H1 (cell line): Measurements from ENCODE around the gene CCDC33. TPM values are rescaled to one million over a fixed set of nuclear protein-coding genes. Genes with fewer than 3 reads are reported as not detected.
A peak's percentile ranks its signal among the peaks of the same experiment; 100 is the strongest.

Experiments used
- CTCF ChIA-PET: fragments of 300-600 bp; sonication (Branson Sonifier 250); formaldehyde crosslinking; loops from one replicate; lab custom pipeline; 2021; ENCODE audit not compliant: partially characterized antibody; lab: Charles Lee
- POLR2A ChIA-PET: fragments of 300-600 bp; sonication (Branson Sonifier 250); formaldehyde crosslinking; loops from one replicate; lab custom pipeline; 2021; ENCODE audit warnings: inconsistent platforms; ENCODE audit not compliant: partially characterized antibody; lab: Charles Lee
- DNase-seq, 2 experiments: peaks; one replicate each; pipeline versions ENCODE4 v3.0.0 to v3.0.0-alpha.2; 2010 to 2022; ENCODE audit warnings: low spot score in 2 of 2, low read depth in 1 of 2, mixed read lengths in 1 of 2
- FAIRE-seq: peaks from 2 replicates; lab custom pipeline; 2011; peaks lifted over from hg19 to GRCh38; lab: Jason Lieb, UNC
- H2AFZ ChIP-seq: 2 replicates; pipeline ENCODE4 v1.8.1; 2012; ENCODE audit warnings: low read length, inconsistent platforms
- H2AK5ac ChIP-seq: 2 replicates; pipeline ENCODE4 v1.6.1; 2013; ENCODE audit warnings: low read depth, low read length
- H2BK120ac ChIP-seq: replicated peaks from 2 replicates; pipeline ENCODE3; 2013; ENCODE audit warnings: low read depth, low read length, inconsistent platforms
- H2BK12ac ChIP-seq: 2 replicates; pipeline ENCODE4 v1.6.1; 2013; ENCODE audit warnings: low read depth, low read length
- H2BK15ac ChIP-seq: 2 replicates; pipeline ENCODE4 v1.6.1; 2013; ENCODE audit warnings: low read length
- H2BK20ac ChIP-seq: 2 replicates; pipeline ENCODE4 v1.6.1; 2013; ENCODE audit warnings: low read length
- H2BK5ac ChIP-seq: 2 replicates; pipeline ENCODE4 v1.6.1; 2013; ENCODE audit warnings: low read depth, low read length
- H3K14ac ChIP-seq: 2 replicates; pipeline ENCODE4 v1.6.1; 2013; ENCODE audit warnings: inconsistent platforms; ENCODE audit not compliant: insufficient read length
- H3K18ac ChIP-seq: 2 replicates; pipeline ENCODE4 v1.6.1; 2013; ENCODE audit warnings: low read length; ENCODE audit errors: extremely low read depth
- H3K23ac ChIP-seq: 2 replicates; pipeline ENCODE4 v1.6.1; 2013; ENCODE audit warnings: inconsistent platforms; ENCODE audit not compliant: insufficient read length
- H3K23me2 ChIP-seq: 2 replicates; pipeline ENCODE4 v1.6.1; 2013; ENCODE audit warnings: low read depth, low read length
- H3K27ac ChIP-seq: 2 replicates; pipeline ENCODE4 v1.6.1; 2011; ENCODE audit warnings: low read depth, low read length, inconsistent platforms
- H3K27me3 ChIP-seq, 4 experiments: replicated peaks in 1 of 4; 1 replicate in 1 of 4; 2 replicates in 3 of 4; pipeline versions ENCODE4 v1.6.1 to v1.8.1; 2011 to 2013; ENCODE audit warnings: low read length in 3 of 4, mild to moderate bottlenecking in 3 of 4, inconsistent platforms in 2 of 4, mixed read lengths in 2 of 4, moderate library complexity in 1 of 4; ENCODE audit not compliant: control insufficient read depth in 3 of 4, insufficient read depth in 3 of 4; ENCODE audit errors: extremely low read depth in 1 of 4
- H3K36me3 ChIP-seq, 4 experiments: 2 replicates each; pipeline versions ENCODE4 v1.6.1 to v1.8.1; 2011 to 2013; ENCODE audit warnings: mild to moderate bottlenecking in 4 of 4, low read length in 3 of 4, moderate library complexity in 2 of 4, control low read depth in 1 of 4, inconsistent platforms in 1 of 4; ENCODE audit not compliant: insufficient read depth in 4 of 4, control insufficient read depth in 2 of 4
- H3K4ac ChIP-seq: replicated peaks from 2 replicates; pipeline ENCODE3; 2013; ENCODE audit warnings: low read length, low read depth, mixed read lengths, inconsistent platforms; ENCODE audit not compliant: insufficient read length
- H3K4me1 ChIP-seq, 4 experiments: replicated peaks in 1 of 4; 1 replicate in 1 of 4; 2 replicates in 3 of 4; pipeline versions ENCODE4 v1.6.1 to v1.8.1; 2011 to 2013; ENCODE audit warnings: low read length in 3 of 4, inconsistent platforms in 2 of 4, mixed read lengths in 1 of 4; ENCODE audit not compliant: insufficient read depth in 4 of 4, control insufficient read depth in 3 of 4
- H3K4me2 ChIP-seq, 2 experiments: 2 replicates each; pipeline versions ENCODE4 v1.6.1 to v1.8.1; 2011 to 2013; ENCODE audit warnings: low read depth in 2 of 2, low read length in 2 of 2, control low read depth in 1 of 2, inconsistent platforms in 1 of 2, mild to moderate bottlenecking in 1 of 2; ENCODE audit not compliant: insufficient read depth in 1 of 2
- H3K4me3 ChIP-seq, 4 experiments: fragments of 200-600, 300-600 bp in 1 of 4; sonication (generic), shearing (Covaris generic), sonication (Bioruptor Twin) in 1 of 4; 2 replicates each; pipeline versions ENCODE4 v1.5.1 to v1.8.1; 2011 to 2016; ENCODE audit warnings: low read length in 4 of 4, low read depth in 3 of 4, control low read depth in 2 of 4, inconsistent platforms in 2 of 4, mild to moderate bottlenecking in 2 of 4, mixed read lengths in 1 of 4, moderate library complexity in 1 of 4; ENCODE audit not compliant: insufficient read depth in 2 of 4; ENCODE audit errors: extremely low read depth in 1 of 4
- H3K56ac ChIP-seq: replicated peaks from 2 replicates; pipeline ENCODE3; 2013; ENCODE audit warnings: low read depth, mild to moderate bottlenecking, mixed read lengths, low read length, inconsistent platforms; ENCODE audit not compliant: insufficient read length
- H3K79me1 ChIP-seq: 2 replicates; pipeline ENCODE4 v1.6.1; 2013; ENCODE audit warnings: low read depth, low read length, control low read depth
- H3K79me2 ChIP-seq, 2 experiments: 2 replicates each; pipeline versions ENCODE4 v1.6.1 to v1.8.1; 2012 to 2013; ENCODE audit warnings: low read length in 2 of 2, mild to moderate bottlenecking in 2 of 2, inconsistent platforms in 1 of 2; ENCODE audit not compliant: insufficient read depth in 2 of 2, control insufficient read depth in 1 of 2
- H3K9ac ChIP-seq, 4 experiments: replicated peaks in 1 of 4; 1 replicate in 1 of 4; 2 replicates in 3 of 4; pipeline versions ENCODE4 v1.6.1 to v1.8.1; 2011 to 2013; ENCODE audit warnings: low read depth in 3 of 4, low read length in 3 of 4, control low read depth in 2 of 4, mild to moderate bottlenecking in 2 of 4, moderate library complexity in 2 of 4, inconsistent platforms in 1 of 4; ENCODE audit errors: extremely low read depth in 1 of 4
- H3K9me3 ChIP-seq, 2 experiments: 2 replicates each; pipeline versions ENCODE4 v1.6.1 to v1.8.1; 2012 to 2013; ENCODE audit warnings: mild to moderate bottlenecking in 2 of 2, moderate library complexity in 2 of 2, control low read depth in 1 of 2, inconsistent platforms in 1 of 2, low read depth in 1 of 2, low read length in 1 of 2, mixed read lengths in 1 of 2; ENCODE audit not compliant: insufficient read depth in 2 of 2
- H4K20me1 ChIP-seq, 2 experiments: replicated peaks in 1 of 2; 2 replicates each; pipeline versions ENCODE3 to v1.8.1; 2011 to 2013; ENCODE audit warnings: inconsistent platforms in 2 of 2, low read length in 2 of 2, mild to moderate bottlenecking in 1 of 2; ENCODE audit not compliant: insufficient read depth in 2 of 2, control insufficient read depth in 1 of 2
- H4K5ac ChIP-seq: 2 replicates; pipeline ENCODE4 v1.6.1; 2013; ENCODE audit warnings: low read length, low read depth, mixed read lengths, inconsistent platforms; ENCODE audit not compliant: insufficient read length
- H4K8ac ChIP-seq: 2 replicates; pipeline ENCODE4 v1.8.0; 2013; ENCODE audit warnings: mild to moderate bottlenecking, moderate library complexity, low read length, inconsistent platforms; ENCODE audit not compliant: insufficient read depth; ENCODE audit errors: extremely low read depth
- H4K91ac ChIP-seq: replicated peaks from 2 replicates; pipeline ENCODE3; 2013; ENCODE audit warnings: low read length, mixed read lengths, inconsistent platforms; ENCODE audit not compliant: insufficient read length
- ASH2L ChIP-seq: fragments of 200-600, 300-600 bp; sonication (generic); IDR thresholded peaks from one replicate; pipeline ENCODE4 v1.7.1; 2017; ENCODE audit warnings: low read length
- CTBP2 ChIP-seq: IDR thresholded peaks from 2 replicates; pipeline ENCODE4 v1.7.0; 2011; ENCODE audit warnings: borderline replicate concordance, mild to moderate bottlenecking, moderate library complexity, mixed read lengths, low read length; ENCODE audit not compliant: insufficient read depth, insufficient read length
- EGR1 ChIP-seq: IDR thresholded peaks from 2 replicates; pipeline ENCODE4 v1.6.1; 2011; ENCODE audit warnings: low read depth, low read length, borderline replicate concordance
- SRF ChIP-seq: IDR thresholded peaks from 2 replicates; pipeline ENCODE4 v1.6.1; 2011; ENCODE audit warnings: mild to moderate bottlenecking, low read depth, low read length, moderate library complexity
- YY1 ChIP-seq: IDR thresholded peaks from 2 replicates; pipeline ENCODE4 v1.6.1; 2011; ENCODE audit warnings: low read depth, mild to moderate bottlenecking, low read length
- WGBS, 2 experiments: shearing (Covaris generic) in 1 of 2; methylation state at CpG; one replicate each; pipeline versions ENCODE4 v1.1.6 to v1.1.7; 2013 to 2015; ENCODE audit warnings: low lambda C conversion rate in 2 of 2, mixed read lengths in 2 of 2, inconsistent platforms in 1 of 2, low coverage in 1 of 2, missing lambda C conversion rate in 1 of 2; ENCODE audit not compliant: insufficient replicate concordance in 2 of 2, insufficient coverage in 1 of 2, insufficient read length in 1 of 2; ENCODE audit errors: extremely low coverage in 1 of 2, missing lambda C conversion rate in 1 of 2; 5-methylcytosine and 5-hydroxymethylcytosine counted together
- polyA plus RNA-seq, 7 experiments: library from polyadenylated mRNA; depleted of rRNA in 3 of 7; stranded (reverse) in 5 of 7; unstranded in 2 of 7; fragments of >200 nt in 5 of 7; fragments of 200-250 nt in 2 of 7; gene quantifications; 1 replicate in 5 of 7; 2 replicates in 1 of 7; 4 replicates in 1 of 7; pipeline versions ENCODE4 v1.2.1 to v1.2.3, GENCODE V29; 2011 to 2013; ENCODE audit warnings: missing spikeins in 2 of 7, mixed read lengths in 2 of 7
- total RNA-seq: library from RNA; stranded (reverse); fragmentation: NEBNext Ultra II Directional; extraction: Animal tissue kit (Norgen Biotek cat#: 25700); gene quantifications from 2 replicates; pipeline ENCODE4 v1.2.1, GENCODE V29; 2021
- TF ChIP-seq, protein P1 (sequence below): IDR thresholded peaks from 2 replicates; pipeline ENCODE4 v1.6.1; 2012; ENCODE audit warnings: inconsistent platforms
- TF ChIP-seq, protein P2 (sequence below): IDR thresholded peaks from 2 replicates; pipeline ENCODE4 v1.6.1; 2011; ENCODE audit warnings: low read length, improper control_type of control experiment

CCDC33 gene
- total and polyA plus RNA-seq, 2 of the 8 experiments (the other 6 are each of a cell fraction or from before 2014, with no cell fraction given): 2.0 to 2.7 TPM

DNA sequence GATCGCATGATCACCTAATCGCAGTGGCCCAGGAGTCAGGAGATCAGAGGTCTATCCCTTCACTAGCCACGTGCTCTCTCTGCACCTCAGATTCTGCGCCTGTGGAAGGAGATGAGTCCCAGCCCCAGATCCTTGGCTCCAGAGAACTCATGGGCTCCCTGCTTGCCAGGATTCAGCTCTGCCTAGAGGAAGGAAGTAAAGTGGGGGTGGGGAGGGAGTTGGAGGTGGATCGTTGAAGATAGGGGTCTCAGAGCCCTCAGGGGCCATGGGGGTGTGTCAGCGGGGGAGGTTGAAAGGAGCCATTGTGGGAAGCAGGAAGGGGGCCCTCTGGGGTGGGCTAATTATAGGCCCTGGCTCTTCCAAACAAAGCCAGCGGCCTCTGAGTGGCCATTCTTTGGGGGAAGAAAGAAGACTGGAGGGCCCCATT lies 22.3 kb upstream of the CCDC33 start:
- peak overlapping the region in 1 of 4 experiments; percentile 23; a peak in 2 of 8 replicates for H3K4me3 ChIP-seq
- TF ChIP-seq YY1: 0 out of 2 replicates have a peak, but pooled peaks have one; percentile 4
- peak; percentile 73 for TF ChIP-seq CTBP2
- TF ChIP-seq, protein P1, sequence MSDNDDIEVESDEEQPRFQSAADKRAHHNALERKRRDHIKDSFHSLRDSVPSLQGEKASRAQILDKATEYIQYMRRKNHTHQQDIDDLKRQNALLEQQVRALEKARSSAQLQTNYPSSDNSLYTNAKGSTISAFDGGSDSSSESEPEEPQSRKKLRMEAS: peak; percentile 82
- TF ChIP-seq, protein P2, sequence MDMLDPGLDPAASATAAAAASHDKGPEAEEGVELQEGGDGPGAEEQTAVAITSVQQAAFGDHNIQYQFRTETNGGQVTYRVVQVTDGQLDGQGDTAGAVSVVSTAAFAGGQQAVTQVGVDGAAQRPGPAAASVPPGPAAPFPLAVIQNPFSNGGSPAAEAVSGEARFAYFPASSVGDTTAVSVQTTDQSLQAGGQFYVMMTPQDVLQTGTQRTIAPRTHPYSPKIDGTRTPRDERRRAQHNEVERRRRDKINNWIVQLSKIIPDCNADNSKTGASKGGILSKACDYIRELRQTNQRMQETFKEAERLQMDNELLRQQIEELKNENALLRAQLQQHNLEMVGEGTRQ: no peak
- no peak for TF ChIP-seq SRF
- TF ChIP-seq EGR1: peak; percentile 57; the same call in 1 of the 2 replicates
- peak; percentile 72 for TF ChIP-seq ASH2L
- FAIRE-seq (no peak), DNase-seq (peak in 1 of 2 experiments; percentile 59)
- H4K91ac ChIP-seq: peak overlapping the region; percentile 88
- H3K23me2 ChIP-seq: peaks cover 2% of the 10 kb centered on the region
- H3K14ac ChIP-seq: no peak overlapping the region
- H3K9me3 ChIP-seq: no peaks in the 10 kb centered on the region
- no peak overlapping the region for H3K9ac ChIP-seq
- H4K5ac ChIP-seq: peak overlapping the region; percentile 27
- H2BK120ac ChIP-seq: peak overlapping the region; percentile 1
- peaks cover 0 to under 1% of the 10 kb centered on the region in 2 experiments for H4K20me1 ChIP-seq
- H3K4me2 ChIP-seq: peak overlapping the region; percentile 9 to 18; a peak in 3 of 4 replicates
- peak overlapping the region; percentile 28 for H3K4ac ChIP-seq
- H3K56ac ChIP-seq: no peak overlapping the region
- no peak overlapping the region for H2AFZ ChIP-seq
- no peak overlapping the region for H3K23ac ChIP-seq
- WGBS, 2 experiments: 28% methylated on average over 7 of the region's 7 CpGs; no CpG with 5 or more reads in 1 of the 2 experiments
- peaks cover 0 to 19% (median 12%) of the 10 kb centered on the region in 4 experiments; a peak in 6 of 7 replicates for H3K27me3 ChIP-seq
- H3K18ac ChIP-seq: peak overlapping the region; percentile 99
- no peak overlapping the region for H4K8ac ChIP-seq
- peak overlapping the region; percentile 98; the same call in 1 of the 2 replicates for H2BK12ac ChIP-seq
- CTCF ChIA-PET: interaction anchor here (0.6 to 1.4 kb wide), 7 partner anchors 8 to 1139 kb away, joined by 3 to 7 read pairs (median 4); no protein-coding TSS in a partner anchor
- H2BK15ac ChIP-seq: no peak overlapping the region
- peaks cover 35 to 47% (median 38%) of the 10 kb centered on the region in 4 experiments for H3K4me1 ChIP-seq
- peak overlapping the region; percentile 96; the same call in 1 of the 2 replicates for H2BK5ac ChIP-seq
- H3K36me3 ChIP-seq: no peaks in the 10 kb centered on the region
- H2BK20ac ChIP-seq: peak overlapping the region; percentile 97; the same call in 1 of the 2 replicates
- H3K79me1 ChIP-seq: no peaks in the 10 kb centered on the region
- H3K27ac ChIP-seq: no peak overlapping the region
- POLR2A ChIA-PET: interaction anchor here (0.7 to 7.0 kb wide), 5 partner anchors 7 to 85 kb away, joined by 3 to 58 read pairs (median 5); partner anchors contain the start of gene STRA6
- H2AK5ac ChIP-seq: peak overlapping the region; percentile 75
- no peaks in the 10 kb centered on the region for H3K79me2 ChIP-seq
